WTC11 (cell line): ENCODE measurements around the gene CDCA7. TPM values are rescaled to one million over a fixed set of nuclear protein-coding genes. Genes with fewer than 3 reads are reported as not detected.

Experiments used
- ATAC-seq: fragments of 200-7000 bp; cut with Tn5 transposase; 2 replicates; pipeline ENCODE4 v1.10.0; 2021; ENCODE audit warnings: mild to moderate bottlenecking, moderate library complexity
- CTCF ChIA-PET: fragments of 300-600 bp; sonication (Branson Sonifier 250); formaldehyde crosslinking; loops from one replicate; lab custom pipeline; 2021; ENCODE audit warnings: antibody characterized with exemption; lab: Charles Lee
- POLR2A ChIA-PET: fragments of 350-600 bp; sonication (Branson Sonifier 250); formaldehyde crosslinking; loops from one replicate; lab custom pipeline; 2021; ENCODE audit warnings: antibody characterized with exemption; lab: Charles Lee
- DNase-seq: peaks from one replicate; pipeline ENCODE4 v3.0.0; 2021; ENCODE audit warnings: low spot score
- H3K27ac Mint-ChIP-seq: 2 replicates; pipeline ENCODE4 v1.8.0; 2021; ENCODE audit warnings: mixed read lengths
- H3K27me3 Mint-ChIP-seq: 2 replicates; pipeline ENCODE4 v1.8.0; 2021; ENCODE audit warnings: low read depth, mild to moderate bottlenecking, moderate library complexity, mixed read lengths
- H3K36me3 Mint-ChIP-seq: 2 replicates; pipeline ENCODE4 v1.8.0; 2021; ENCODE audit warnings: mixed read lengths
- H3K4me1 Mint-ChIP-seq: 2 replicates; pipeline ENCODE4 v1.8.0; 2022; ENCODE audit warnings: mixed read lengths
- H3K4me3 Mint-ChIP-seq: 2 replicates; pipeline ENCODE4 v1.8.0; 2021; ENCODE audit warnings: mild to moderate bottlenecking, moderate library complexity, mixed read lengths
- H3K9me3 Mint-ChIP-seq: 2 replicates; pipeline ENCODE4 v1.8.0; 2021; ENCODE audit warnings: mixed read lengths
- ARID4B ChIP-seq: sonication (generic); formaldehyde crosslinking; IDR thresholded peaks from 2 replicates; pipeline ENCODE4 v1.8.0; 2023; ENCODE audit warnings: missing genetic modification reagents, mild to moderate bottlenecking, borderline replicate concordance
- ATF2 ChIP-seq: sonication (generic); formaldehyde crosslinking; IDR thresholded peaks from 2 replicates; pipeline ENCODE4 v1.8.1; 2022; ENCODE audit warnings: low read depth, missing genetic modification reagents, borderline replicate concordance
- E2F1 ChIP-seq: sonication (generic); formaldehyde crosslinking; IDR thresholded peaks from 2 replicates; pipeline ENCODE4 v1.8.0; 2022; ENCODE audit warnings: mild to moderate bottlenecking, missing genetic modification reagents
- FOXJ3 ChIP-seq: sonication (generic); formaldehyde crosslinking; IDR thresholded peaks from 2 replicates; pipeline ENCODE4 v1.9.0; 2021; ENCODE audit warnings: missing genetic modification reagents, mild to moderate bottlenecking, borderline replicate concordance
- GTF2I ChIP-seq: fragments of 250-450 bp; sonication (Bioruptor Pico); conservative IDR thresholded peaks from 2 replicates; pipeline ENCODE4 v1.4.0; 2021; ENCODE audit warnings: mild to moderate bottlenecking
- PRDM15 ChIP-seq: sonication (generic); formaldehyde crosslinking; IDR thresholded peaks from 2 replicates; pipeline ENCODE4 v1.8.0; 2022; ENCODE audit warnings: missing genetic modification reagents
- TCF7 ChIP-seq: sonication (generic); formaldehyde crosslinking; IDR thresholded peaks from 2 replicates; pipeline ENCODE4 v1.8.0; 2022; ENCODE audit warnings: mild to moderate bottlenecking, low read depth, missing genetic modification reagents, moderate library complexity
- TEAD4 ChIP-seq: sonication (generic); formaldehyde crosslinking; IDR thresholded peaks from 2 replicates; pipeline ENCODE4 v1.8.0; 2022; ENCODE audit warnings: mild to moderate bottlenecking, missing genetic modification reagents
- ZNF317 ChIP-seq: sonication (generic); formaldehyde crosslinking; IDR thresholded peaks from 2 replicates; pipeline ENCODE4 v1.8.1; 2023; ENCODE audit warnings: low read depth, mild to moderate bottlenecking, moderate library complexity, missing genetic modification reagents, borderline replicate concordance
- ZNF512 ChIP-seq: sonication (generic); formaldehyde crosslinking; IDR thresholded peaks from 2 replicates; pipeline ENCODE4 v1.8.1; 2022; ENCODE audit warnings: missing genetic modification reagents, borderline replicate concordance
- total RNA-seq: library from RNA; stranded (reverse); gene quantifications from 3 replicates; pipeline ENCODE4 v1.2.3, GENCODE V29; 2021

The CDCA7 gene
- total RNA-seq, 1 experiment from 2014 or later = 79.7 TPM

- TF ChIP-seq ARID4B (CRISPR knock-in tag) (no peak), FOXJ3 (CRISPR knock-in tag) (no peak), ZNF317 (CRISPR knock-in tag) (no peak), ATF2 (CRISPR knock-in tag) (no peak), TEAD4 (CRISPR knock-in tag) (no peak)
These were observed 46.1 kb downstream of the CDCA7 start (continued) for GRCh38 chr2:173400760-173401159.

GRCh38 chr2:173401716-173402326 is 47.1 kb downstream of the CDCA7 start:
- TF ChIP-seq TCF7 (CRISPR knock-in tag) (no peak), E2F1 (CRISPR knock-in tag) (no peak), GTF2I (CRISPR knock-in tag) (no peak), PRDM15 (CRISPR knock-in tag) (peak; percentile 30; the same call in 1 of the 2 replicates), ZNF512 (no peak)
- ATAC-seq = peak; percentile 43
- Mint-ChIP-seq H3K36me3 (no peaks in the 10 kb centered on the region), H3K27me3 (peaks cover 3% of the 10 kb centered on the region), H3K4me1 (peaks cover 38% of the 10 kb centered on the region), H3K27ac (peak overlapping the region; percentile 84), H3K4me3 (peak overlapping the region; percentile 72), H3K9me3 (no peaks in the 10 kb centered on the region)
- DNase-seq = no peak
- CTCF ChIA-PET = interaction anchor here (0.7 to 5.1 kb wide), 19 partner anchors 14 to 1145 kb away, joined by 3 to 57 read pairs (median 4); no protein-coding TSS in a partner anchor
- POLR2A ChIA-PET = no interaction called here
